Globus pallidus (tissue), 1 donor: ENCODE data around the gene UNC13C.

Experiments
- DNase-seq: peaks from one replicate; pipeline ENCODE4 v3.0.0-alpha.2; 2015; ENCODE audit warnings: low spot score

Gene UNC13C

GRCh38 chr15:54481819-54482218 lies 503.6 kb downstream of the UNC13C start:
- no peak for DNase-seq

- no peak for DNase-seq
Observed at GRCh38 chr15:54482251-54482650, 504.0 kb downstream of the UNC13C start.

DNA sequence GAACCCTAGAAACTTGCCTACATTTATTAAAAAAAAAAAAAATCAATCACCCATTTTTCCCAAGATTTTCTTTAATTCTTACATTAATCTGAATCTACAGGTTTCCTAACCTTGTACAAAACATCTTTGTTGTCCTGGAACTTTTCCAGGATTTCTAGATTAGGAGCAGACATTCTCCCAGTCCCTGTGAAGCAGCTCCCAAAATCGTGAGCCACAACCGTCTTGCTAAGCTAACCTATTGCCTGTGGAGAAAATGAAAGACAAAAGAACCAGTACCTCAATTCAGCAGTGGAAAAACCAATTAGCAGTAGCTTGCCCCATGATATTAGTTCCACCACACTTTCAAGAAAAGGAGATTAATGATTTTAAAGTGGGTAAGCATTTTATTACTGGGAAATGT lies 522.1 kb downstream of the UNC13C start:
- DNase-seq = no peak

DNA sequence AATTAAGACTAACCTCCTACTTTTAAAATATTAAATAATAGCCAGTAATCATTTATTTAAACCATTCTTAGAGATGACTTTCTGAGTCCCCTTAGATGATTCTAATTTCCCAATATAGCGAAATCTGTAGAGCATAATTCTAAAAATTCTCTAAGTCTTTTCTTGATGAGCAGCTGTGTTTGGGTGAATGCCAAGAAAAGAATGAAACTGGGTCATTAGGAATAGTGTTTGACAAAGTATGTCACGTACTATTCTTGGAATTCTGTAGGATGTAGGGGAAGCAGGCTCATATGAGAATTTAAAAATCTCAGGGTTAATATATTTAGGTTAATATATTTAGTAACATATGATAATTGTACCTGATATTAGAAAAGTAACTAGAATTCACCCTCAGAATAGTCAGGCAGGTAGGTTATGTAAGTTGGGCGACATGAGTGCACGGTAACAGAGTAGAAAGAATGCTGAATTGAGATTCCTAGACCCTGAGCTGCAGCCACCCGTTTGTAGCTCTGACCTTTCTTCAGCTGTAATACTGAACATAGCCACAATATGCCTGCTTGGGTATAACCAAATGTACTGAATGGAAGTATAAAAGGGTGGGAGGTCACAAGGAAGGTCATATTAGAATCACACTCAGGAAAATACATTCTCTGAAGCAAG lies 524.3 kb downstream of the UNC13C start:
- no peak for DNase-seq

- no peak for DNase-seq
Observed at GRCh38 chr15:54504695-54505094, 526.5 kb downstream of the UNC13C start.

DNA sequence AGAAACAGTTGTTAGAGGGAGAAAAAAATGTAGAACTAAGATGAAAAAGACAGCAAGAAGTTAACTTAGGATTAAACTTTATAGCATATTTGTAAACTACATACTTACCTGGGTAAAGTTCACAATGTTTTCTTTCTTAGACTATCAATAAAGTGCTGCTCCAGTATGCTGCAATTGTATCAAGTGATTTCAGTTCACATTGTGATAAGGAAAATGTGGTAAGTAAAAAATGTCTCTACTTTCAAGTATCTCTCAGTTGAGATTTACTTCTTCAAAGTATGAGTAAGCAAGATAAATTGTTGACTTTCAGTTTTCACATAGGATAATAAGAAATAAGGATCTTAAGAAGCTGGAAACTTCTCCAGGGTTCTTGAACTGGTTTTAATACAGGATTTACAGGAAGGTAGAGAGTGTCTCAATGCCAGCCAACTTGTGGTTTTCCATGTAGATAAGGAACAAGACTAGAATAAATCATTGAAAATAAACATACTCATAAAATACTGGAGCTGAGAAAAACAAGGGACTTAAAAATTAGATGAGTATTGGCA lies 528.8 kb downstream of the UNC13C start:
- no peak for DNase-seq

GRCh38 chr15:54514601-54515000 lies 536.4 kb downstream of the UNC13C start:
- DNase-seq = no peak

GRCh38 chr15:54515664-54516582 lies 537.7 kb downstream of the UNC13C start:
- DNase-seq = no peak

DNA sequence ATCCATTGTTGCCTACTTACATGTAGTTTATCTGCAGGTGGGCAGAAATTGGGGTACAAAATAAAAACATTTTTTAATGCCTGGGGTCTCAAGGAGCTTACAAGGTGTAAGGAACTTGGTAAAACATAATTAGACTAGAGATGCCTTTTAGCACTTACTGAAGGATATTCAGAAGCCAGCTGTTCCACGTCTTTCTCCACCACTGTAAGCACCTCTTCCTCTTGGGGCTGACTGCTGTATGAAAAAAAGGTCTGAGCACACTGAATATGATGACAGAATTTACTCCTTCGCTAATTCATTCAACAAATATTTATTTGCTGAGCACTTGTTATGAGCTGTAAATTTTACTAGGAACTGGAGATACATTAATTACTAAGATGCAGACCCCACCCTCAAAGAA lies 539.1 kb downstream of the UNC13C start:
- DNase-seq = no peak

- DNase-seq = no peak
Observed at GRCh38 chr15:54518156-54518882, 540.1 kb downstream of the UNC13C start.

- peak; percentile 27 for DNase-seq
Observed at GRCh38 chr15:54519577-54519976, 541.3 kb downstream of the UNC13C start.

DNA sequence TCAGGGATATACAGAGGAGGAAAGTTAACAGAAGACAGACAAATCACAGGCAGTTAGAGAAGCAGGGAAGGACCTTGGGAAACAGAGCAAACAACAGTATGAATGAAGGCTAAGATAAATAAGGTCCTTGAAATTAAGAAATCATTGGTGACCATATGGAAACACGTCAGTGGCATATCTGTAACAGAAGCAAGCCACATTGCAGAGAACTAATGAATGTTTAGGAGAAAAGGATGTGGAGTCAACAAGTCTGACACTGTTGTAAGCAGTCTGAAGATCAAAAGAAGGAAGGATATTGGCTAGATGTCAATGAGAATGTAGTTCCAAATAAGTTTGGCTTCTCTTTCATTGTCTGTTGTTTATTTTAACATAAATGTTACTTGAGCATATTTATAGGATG lies 542.4 kb downstream of the UNC13C start:
- no peak for DNase-seq

- no peak for DNase-seq
Observed at GRCh38 chr15:54521206-54521605, 543.0 kb downstream of the UNC13C start.

DNA sequence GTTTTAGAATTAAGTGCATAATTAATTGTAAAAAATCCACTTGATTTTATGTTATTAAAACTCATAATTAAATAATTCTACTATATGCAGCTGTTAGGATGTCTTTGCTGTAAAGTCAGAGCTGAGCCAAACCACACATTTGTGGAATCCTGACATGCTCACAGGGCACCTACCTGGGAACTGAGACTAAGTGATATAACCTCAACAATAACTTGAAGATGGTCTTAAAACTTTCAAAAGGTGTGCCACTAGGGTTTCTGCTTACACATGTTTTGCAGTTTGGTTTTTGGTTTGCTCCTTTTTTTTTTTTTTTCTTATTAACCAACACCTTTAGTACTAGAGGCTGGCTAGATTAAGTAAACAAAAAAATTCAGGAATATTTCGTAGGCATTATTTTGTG lies 549.8 kb downstream of the UNC13C start:
- DNase-seq = no peak

DNA sequence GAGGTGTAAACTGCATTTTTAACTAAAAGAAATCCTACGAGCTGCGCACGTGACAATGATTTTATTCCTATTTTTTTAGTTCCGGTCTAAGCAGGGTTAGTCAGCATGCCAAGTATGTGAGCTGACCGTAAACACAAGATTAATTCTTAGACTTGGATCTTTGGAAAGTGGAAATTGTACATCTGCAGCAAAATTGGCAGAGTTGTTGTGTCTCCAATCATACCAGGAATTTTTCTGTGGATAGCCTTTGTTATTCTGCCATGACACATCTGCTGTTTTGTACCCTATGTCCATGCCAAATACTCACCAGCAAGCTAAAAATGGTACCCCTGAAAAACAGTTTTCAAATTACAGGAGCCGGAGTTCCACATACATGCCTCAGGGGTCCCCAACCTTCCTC lies 562.5 kb downstream of the UNC13C start:
- no peak for DNase-seq

DNA sequence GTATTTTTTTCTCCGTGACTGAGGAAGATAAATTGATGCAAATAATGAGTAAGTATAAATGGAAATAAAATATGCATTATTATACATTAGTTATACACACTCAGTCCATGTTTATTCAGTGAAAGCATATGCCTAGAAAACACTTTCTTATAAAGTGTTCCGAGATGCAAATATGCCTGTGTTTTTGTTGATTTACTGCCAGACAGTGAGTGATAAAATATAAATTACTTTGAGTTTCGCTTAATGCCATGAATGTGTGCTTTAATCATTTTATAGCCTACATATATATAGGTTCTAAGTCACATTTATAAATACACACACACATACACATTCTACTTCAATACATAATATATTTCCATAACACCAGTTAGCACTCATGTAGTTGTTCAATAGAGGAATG lies 569.2 kb downstream of the UNC13C start:
- no peak for DNase-seq

GRCh38 chr15:54550954-54551353 lies 572.7 kb downstream of the UNC13C start:
- DNase-seq = no peak

DNA sequence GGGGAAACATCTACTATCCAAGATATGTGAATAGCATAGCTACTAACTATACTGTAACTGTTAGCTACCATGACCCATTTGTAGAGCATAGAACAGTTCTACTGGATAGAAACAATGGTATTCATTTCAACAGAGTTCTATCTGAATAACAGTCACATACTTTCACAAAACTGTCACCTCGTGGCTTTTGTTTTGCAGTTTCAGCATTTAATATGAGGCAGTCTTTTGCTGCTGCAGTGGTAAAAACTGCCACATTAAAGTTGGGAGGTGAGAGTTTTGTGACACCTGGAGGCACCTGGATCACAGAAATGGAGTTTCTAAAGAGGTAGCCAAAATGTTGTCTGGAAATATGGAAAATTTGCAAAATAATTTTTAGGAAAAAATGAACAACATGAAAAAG lies 578.0 kb downstream of the UNC13C start:
- DNase-seq = no peak

DNA sequence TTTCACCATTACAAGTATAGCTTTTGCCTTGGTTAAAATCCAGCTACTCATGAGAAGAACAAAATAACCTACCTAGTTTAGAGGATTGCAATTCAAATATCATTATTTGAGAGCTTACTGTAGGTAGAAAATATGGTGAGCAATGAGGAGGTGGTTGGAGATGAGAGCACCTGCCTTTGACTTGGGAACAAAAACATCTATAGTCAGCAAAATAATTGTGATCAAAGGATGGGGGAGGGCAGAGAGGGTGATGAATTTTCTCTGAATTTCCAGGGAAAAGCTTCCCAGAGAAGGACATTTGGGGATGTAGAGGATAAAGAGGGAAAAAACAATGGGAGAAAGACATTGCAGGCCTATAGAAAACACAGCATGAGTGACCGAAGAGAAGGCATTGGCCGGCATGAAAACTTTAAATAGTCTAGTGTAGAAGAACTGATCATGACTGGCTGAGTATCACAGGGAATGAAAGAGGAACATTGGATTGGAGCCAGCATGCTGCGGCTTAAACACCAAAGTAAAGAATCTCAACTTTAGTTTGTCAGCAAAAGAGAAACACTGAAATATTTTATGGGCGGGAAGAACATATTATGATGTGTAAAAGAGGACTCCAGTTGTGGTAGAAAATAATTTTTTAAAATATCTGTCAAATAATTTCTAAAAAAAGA lies 581.3 kb downstream of the UNC13C start:
- DNase-seq = peak; percentile 37

GRCh38 chr15:54560417-54560816 lies 582.2 kb downstream of the UNC13C start:
- no peak for DNase-seq

DNA sequence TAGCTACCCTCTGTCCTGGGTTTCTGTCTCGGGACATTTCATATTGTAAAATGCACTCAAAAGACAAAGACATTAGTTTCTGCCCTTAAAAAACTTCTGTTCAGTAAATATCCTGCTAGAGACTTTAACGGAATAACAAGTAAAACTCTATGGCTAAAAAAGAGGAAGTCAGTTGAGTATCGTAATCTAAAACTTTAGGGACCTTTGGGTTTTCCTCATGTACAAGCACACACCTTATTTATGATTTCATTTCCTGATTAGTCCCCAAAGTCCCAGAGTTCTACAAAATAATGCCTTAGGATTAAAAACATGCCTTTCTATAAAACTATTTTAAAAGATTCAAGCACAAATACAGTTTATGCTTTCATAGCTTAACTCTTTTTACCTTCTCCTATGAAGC lies 585.9 kb downstream of the UNC13C start:
- no peak for DNase-seq

GRCh38 chr15:54566654-54567053 lies 588.4 kb downstream of the UNC13C start:
- no peak for DNase-seq
